Effector memory CD4-positive, alpha-beta T cell (primary cell): Measurements from ENCODE around the gene AWAT2.

Source experiments
- DNase-seq, 3 donors: peaks; one replicate each; pipeline ENCODE4 v3.0.0-alpha.2; 2020
- H3K27ac ChIP-seq: 2 replicates; pipeline ENCODE4 v1.7.0; 2013; ENCODE audit warnings: mild to moderate bottlenecking, low read length, moderate library complexity; ENCODE audit not compliant: insufficient read depth, poor library complexity, severe bottlenecking
- H3K27me3 ChIP-seq: replicated peaks from 2 replicates; pipeline ENCODE4 v1.7.0; 2013; ENCODE audit warnings: mild to moderate bottlenecking, low read length; ENCODE audit not compliant: insufficient read depth, control insufficient read depth, poor library complexity, severe bottlenecking
- H3K36me3 ChIP-seq: 2 replicates; pipeline ENCODE4 v1.7.0; 2013; ENCODE audit warnings: mild to moderate bottlenecking, low read length, moderate library complexity; ENCODE audit not compliant: control insufficient read depth, insufficient read depth
- H3K4me1 ChIP-seq: 2 replicates; pipeline ENCODE4 v1.7.0; 2013; ENCODE audit warnings: low read length, mild to moderate bottlenecking; ENCODE audit not compliant: control insufficient read depth, insufficient read depth, poor library complexity, severe bottlenecking
- H3K4me3 ChIP-seq: 2 replicates; pipeline ENCODE4 v1.7.0; 2013; ENCODE audit warnings: low read length, low read depth, mild to moderate bottlenecking; ENCODE audit not compliant: insufficient read depth, poor library complexity, severe bottlenecking
- H3K9me3 ChIP-seq: 2 replicates; pipeline ENCODE4 v1.7.0; 2013; ENCODE audit warnings: mild to moderate bottlenecking, low read length, moderate library complexity; ENCODE audit not compliant: control insufficient read depth

AWAT2 gene

GRCh38 chrX:70026851-70027200, 22.9 kb downstream of the AWAT2 start:
- no peak for DNase-seq
- Histone ChIP-seq H3K4me1 (peaks cover 7% of the 10 kb centered on the region), H3K4me3 (no peak overlapping the region), H3K27ac (no peak overlapping the region), H3K36me3 (no peaks in the 10 kb centered on the region), H3K9me3 (no peaks in the 10 kb centered on the region), H3K27me3 (no peaks in the 10 kb centered on the region)

- no peaks in the 10 kb centered on the region for H3K9me3 ChIP-seq
- no peak for DNase-seq
These were observed 23.5 kb downstream of the AWAT2 start for GRCh38 chrX:70026112-70026850.

GRCh38 chrX:70025464-70025863, 24.3 kb downstream of the AWAT2 start:
- Histone ChIP-seq H3K27me3 (no peaks in the 10 kb centered on the region), H3K9me3 (no peaks in the 10 kb centered on the region), H3K4me3 (no peak overlapping the region), H3K27ac (no peak overlapping the region), H3K36me3 (no peaks in the 10 kb centered on the region), H3K4me1 (peaks cover 7% of the 10 kb centered on the region)
- DNase-seq = no peak

More at GRCh38 chrX:70026112-70026850, 23.5 kb downstream of the AWAT2 start:
- H3K36me3 ChIP-seq = no peaks in the 10 kb centered on the region
- no peak overlapping the region for H3K4me3 ChIP-seq
- no peak overlapping the region for H3K27ac ChIP-seq
- H3K27me3 ChIP-seq = no peaks in the 10 kb centered on the region
- H3K4me1 ChIP-seq = peaks cover 7% of the 10 kb centered on the region

- no peak for DNase-seq
- no peaks in the 10 kb centered on the region for H3K36me3 ChIP-seq
- H3K27me3 ChIP-seq = no peaks in the 10 kb centered on the region
- H3K9me3 ChIP-seq = no peaks in the 10 kb centered on the region
- no peak overlapping the region for H3K27ac ChIP-seq
- no peak overlapping the region for H3K4me3 ChIP-seq
- H3K4me1 ChIP-seq = peaks cover 7% of the 10 kb centered on the region
These were observed 27.1 kb downstream of the AWAT2 start for GRCh38 chrX:70022616-70023015.

- H3K36me3 ChIP-seq = no peaks in the 10 kb centered on the region
- H3K4me1 ChIP-seq = no peaks in the 10 kb centered on the region
- no peaks in the 10 kb centered on the region for H3K27me3 ChIP-seq
- no peak overlapping the region for H3K27ac ChIP-seq
- no peaks in the 10 kb centered on the region for H3K9me3 ChIP-seq
- H3K4me3 ChIP-seq = no peak overlapping the region
- DNase-seq = no peak
These were observed 33.2 kb downstream of the AWAT2 start for GRCh38 chrX:70016513-70016912.

- Histone ChIP-seq H3K36me3 (no peaks in the 10 kb centered on the region), H3K9me3 (no peaks in the 10 kb centered on the region), H3K27me3 (no peaks in the 10 kb centered on the region), H3K4me1 (no peaks in the 10 kb centered on the region), H3K27ac (no peak overlapping the region), H3K4me3 (no peak overlapping the region)
- DNase-seq = no peak
These were observed 36.0 kb downstream of the AWAT2 start for GRCh38 chrX:70013466-70014381.

- no peak for DNase-seq
- no peaks in the 10 kb centered on the region for H3K36me3 ChIP-seq
- no peaks in the 10 kb centered on the region for H3K27me3 ChIP-seq
- H3K27ac ChIP-seq = no peak overlapping the region
- no peaks in the 10 kb centered on the region for H3K9me3 ChIP-seq
- H3K4me1 ChIP-seq = no peaks in the 10 kb centered on the region
- no peak overlapping the region for H3K4me3 ChIP-seq
These were observed 37.0 kb downstream of the AWAT2 start for GRCh38 chrX:70012756-70013155.

- DNase-seq = no peak
- no peak overlapping the region for H3K27ac ChIP-seq
- no peak overlapping the region for H3K4me3 ChIP-seq
- no peaks in the 10 kb centered on the region for H3K9me3 ChIP-seq
- H3K36me3 ChIP-seq = no peaks in the 10 kb centered on the region
- H3K27me3 ChIP-seq = no peaks in the 10 kb centered on the region
- no peaks in the 10 kb centered on the region for H3K4me1 ChIP-seq
These were observed 39.8 kb downstream of the AWAT2 start for GRCh38 chrX:70009970-70010369.

- Histone ChIP-seq H3K27me3 (no peaks in the 10 kb centered on the region), H3K4me3 (no peak overlapping the region), H3K36me3 (no peaks in the 10 kb centered on the region), H3K27ac (no peak overlapping the region), H3K4me1 (no peaks in the 10 kb centered on the region), H3K9me3 (no peaks in the 10 kb centered on the region)
- DNase-seq = no peak
These were observed 40.7 kb downstream of the AWAT2 start for GRCh38 chrX:70009049-70009448.

- Histone ChIP-seq H3K4me1 (no peaks in the 10 kb centered on the region), H3K9me3 (no peaks in the 10 kb centered on the region), H3K27me3 (no peaks in the 10 kb centered on the region), H3K4me3 (no peak overlapping the region), H3K36me3 (no peaks in the 10 kb centered on the region), H3K27ac (no peak overlapping the region)
- DNase-seq = no peak
These were observed 41.8 kb downstream of the AWAT2 start for GRCh38 chrX:70007946-70008345.
